Chondrocyte (in vitro differentiated cells): ENCODE results near the gene DBI. TPM values are rescaled to one million over a fixed set of nuclear protein-coding genes. Genes with fewer than 3 reads are reported as not detected.

ENCODE experiments used
- DNase-seq: peaks from one replicate; pipeline ENCODE4 v3.0.0; 2021; ENCODE audit warnings: mixed read lengths, low spot score
- H3K27ac Mint-ChIP-seq: one replicate; pipeline ENCODE4 v1.8.0; 2021; ENCODE audit warnings: mild to moderate bottlenecking, moderate library complexity, mixed read lengths; ENCODE audit not compliant: unreplicated experiment
- H3K27me3 Mint-ChIP-seq: 2 replicates; pipeline ENCODE4 v1.8.0; 2021; ENCODE audit warnings: low read depth, mixed read lengths
- H3K36me3 Mint-ChIP-seq: 2 replicates; pipeline ENCODE4 v1.8.0; 2021; ENCODE audit warnings: low read depth, mixed read lengths
- H3K4me1 Mint-ChIP-seq: 2 replicates; pipeline ENCODE4 v1.8.0; 2021; ENCODE audit warnings: low read depth, mild to moderate bottlenecking, mixed read lengths
- H3K4me3 Mint-ChIP-seq: one replicate; pipeline ENCODE4 v1.8.0; 2021; ENCODE audit warnings: mild to moderate bottlenecking, moderate library complexity, mixed read lengths; ENCODE audit not compliant: unreplicated experiment
- H3K9me3 Mint-ChIP-seq: 2 replicates; pipeline ENCODE4 v1.8.0; 2021; ENCODE audit warnings: low read depth, mixed read lengths
- total RNA-seq: library from RNA; stranded (reverse); gene quantifications from 3 replicates; pipeline ENCODE4 v1.2.1, GENCODE V29; 2021
- TF ChIP-seq, protein P1 (sequence below): fragments of 200-600 bp; sonication (generic); IDR thresholded peaks from 2 replicates; pipeline ENCODE4 v1.5.0; 2021; ENCODE audit warnings: antibody characterized with exemption, mild to moderate bottlenecking, moderate library complexity

Gene DBI
- total RNA-seq, 1 donor from 2014 or later: 72.9 TPM

DNA sequence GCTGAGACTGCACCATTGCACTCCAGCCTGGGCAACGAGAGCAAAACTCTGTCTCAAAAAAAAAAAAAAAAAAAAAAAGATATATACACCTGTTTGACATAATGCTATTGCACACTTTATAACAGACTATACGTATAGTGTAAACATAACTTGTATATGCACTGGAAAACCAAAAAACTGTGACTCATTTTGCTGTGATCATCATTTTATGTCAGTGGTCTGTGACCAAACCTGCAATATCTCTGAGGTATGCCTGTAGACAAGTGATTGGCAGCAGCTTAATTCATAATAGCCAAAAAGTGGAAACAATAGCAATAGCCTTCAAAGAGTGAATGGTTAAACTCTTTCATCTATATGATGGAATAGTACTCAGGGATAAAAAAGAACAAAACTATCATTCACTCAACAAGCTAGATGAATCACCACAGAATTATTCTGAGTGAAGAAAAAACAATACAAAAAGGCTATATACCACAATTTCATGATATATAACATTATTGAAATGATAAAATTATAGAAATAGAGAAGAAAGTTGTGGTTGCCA, 6.3 kb upstream of the DBI start:
- H3K36me3 Mint-ChIP-seq: no peaks in the 10 kb centered on the region
- TF ChIP-seq, protein P1, sequence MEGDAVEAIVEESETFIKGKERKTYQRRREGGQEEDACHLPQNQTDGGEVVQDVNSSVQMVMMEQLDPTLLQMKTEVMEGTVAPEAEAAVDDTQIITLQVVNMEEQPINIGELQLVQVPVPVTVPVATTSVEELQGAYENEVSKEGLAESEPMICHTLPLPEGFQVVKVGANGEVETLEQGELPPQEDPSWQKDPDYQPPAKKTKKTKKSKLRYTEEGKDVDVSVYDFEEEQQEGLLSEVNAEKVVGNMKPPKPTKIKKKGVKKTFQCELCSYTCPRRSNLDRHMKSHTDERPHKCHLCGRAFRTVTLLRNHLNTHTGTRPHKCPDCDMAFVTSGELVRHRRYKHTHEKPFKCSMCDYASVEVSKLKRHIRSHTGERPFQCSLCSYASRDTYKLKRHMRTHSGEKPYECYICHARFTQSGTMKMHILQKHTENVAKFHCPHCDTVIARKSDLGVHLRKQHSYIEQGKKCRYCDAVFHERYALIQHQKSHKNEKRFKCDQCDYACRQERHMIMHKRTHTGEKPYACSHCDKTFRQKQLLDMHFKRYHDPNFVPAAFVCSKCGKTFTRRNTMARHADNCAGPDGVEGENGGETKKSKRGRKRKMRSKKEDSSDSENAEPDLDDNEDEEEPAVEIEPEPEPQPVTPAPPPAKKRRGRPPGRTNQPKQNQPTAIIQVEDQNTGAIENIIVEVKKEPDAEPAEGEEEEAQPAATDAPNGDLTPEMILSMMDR: no peak
- DNase-seq: no peak
- H3K9me3 Mint-ChIP-seq: no peaks in the 10 kb centered on the region
- no peaks in the 10 kb centered on the region for H3K27me3 Mint-ChIP-seq
- H3K4me1 Mint-ChIP-seq: peaks cover 6% of the 10 kb centered on the region
- H3K4me3 Mint-ChIP-seq: no peak overlapping the region
- no peak overlapping the region for H3K27ac Mint-ChIP-seq

DNA sequence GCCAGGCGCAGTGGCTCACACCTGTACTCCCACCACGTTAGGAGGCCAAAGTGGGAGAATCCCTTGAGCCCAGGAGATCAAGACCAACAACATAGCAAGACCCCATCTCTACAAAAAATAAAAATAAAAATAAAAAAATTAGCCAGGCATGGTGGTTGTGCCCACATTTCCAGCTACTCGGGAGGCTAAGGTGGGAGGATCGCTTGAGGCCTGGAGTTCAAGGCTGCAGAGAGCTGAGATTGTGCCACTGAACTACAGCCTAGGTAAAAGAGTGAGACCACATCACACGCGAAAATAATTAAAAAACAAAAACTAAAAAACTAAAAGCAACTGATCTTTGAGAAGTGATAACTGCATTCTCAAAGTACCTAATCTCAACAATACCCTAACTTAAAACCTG, 2.0 kb upstream of the DBI start:
- Mint-ChIP-seq H3K4me1 (peaks cover 27% of the 10 kb centered on the region), H3K27me3 (no peaks in the 10 kb centered on the region), H3K36me3 (peaks cover 5% of the 10 kb centered on the region), H3K4me3 (peak overlapping the region; percentile 100), H3K9me3 (no peaks in the 10 kb centered on the region), H3K27ac (no peak overlapping the region)
- no peak for DNase-seq
- TF ChIP-seq, protein P1: no peak

DNA sequence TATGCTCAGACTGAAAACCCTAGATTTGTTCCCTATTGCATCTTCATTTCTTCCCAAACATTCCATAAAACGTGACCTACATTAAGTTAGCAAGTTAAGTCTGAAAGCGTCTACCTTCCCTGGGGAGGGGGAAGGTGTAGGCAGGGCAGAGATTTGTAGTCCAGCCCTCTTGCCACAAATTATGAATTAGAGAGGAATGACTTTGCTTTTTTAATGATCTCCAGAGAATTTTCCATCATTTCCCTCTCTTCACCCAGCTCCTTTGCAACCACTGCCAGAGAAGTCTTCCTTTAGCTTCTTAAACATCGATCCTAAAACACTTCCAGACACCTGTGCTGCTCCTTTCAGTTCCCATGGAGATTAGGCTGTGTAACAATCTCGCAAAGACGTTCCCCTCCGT, 1.3 kb upstream of the DBI start:
- Mint-ChIP-seq H3K27me3 (no peaks in the 10 kb centered on the region), H3K4me1 (peaks cover 27% of the 10 kb centered on the region), H3K9me3 (no peaks in the 10 kb centered on the region), H3K4me3 (peak overlapping the region; percentile 100), H3K36me3 (peaks cover 10% of the 10 kb centered on the region), H3K27ac (no peak overlapping the region)
- no peak for DNase-seq
- TF ChIP-seq, protein P1: no peak

DNA sequence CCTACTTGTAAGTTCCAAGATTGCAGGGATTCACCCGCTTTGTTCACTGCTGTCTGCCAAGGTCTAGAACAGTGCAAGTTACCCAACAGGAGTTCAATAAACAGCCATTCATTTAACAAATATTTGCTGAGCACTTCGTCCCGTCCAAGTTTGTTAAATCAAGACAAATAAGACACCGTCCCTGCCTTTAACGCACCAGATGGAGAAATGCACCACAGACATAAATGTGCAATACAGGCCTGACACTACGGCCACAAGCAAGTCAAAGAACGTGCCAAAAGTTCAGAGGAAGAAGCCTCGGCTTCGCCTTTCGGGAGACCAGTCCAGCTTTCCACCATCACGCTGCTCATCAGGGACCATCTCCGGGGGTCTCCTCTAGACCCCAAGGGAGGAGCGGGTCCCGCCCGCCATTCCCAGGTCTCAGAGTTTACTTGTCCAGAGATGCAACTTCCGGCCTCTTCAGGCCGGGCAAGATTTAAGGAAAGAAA, 572 bp upstream of the DBI start:
- peak overlapping the region; percentile 95 for H3K27ac Mint-ChIP-seq
- peaks cover 15% of the 10 kb centered on the region for H3K36me3 Mint-ChIP-seq
- H3K9me3 Mint-ChIP-seq: no peaks in the 10 kb centered on the region
- peak overlapping the region; percentile 100 for H3K4me3 Mint-ChIP-seq
- TF ChIP-seq, protein P1: no peak
- no peaks in the 10 kb centered on the region for H3K27me3 Mint-ChIP-seq
- no peak for DNase-seq
- H3K4me1 Mint-ChIP-seq: peaks cover 27% of the 10 kb centered on the region

DNA sequence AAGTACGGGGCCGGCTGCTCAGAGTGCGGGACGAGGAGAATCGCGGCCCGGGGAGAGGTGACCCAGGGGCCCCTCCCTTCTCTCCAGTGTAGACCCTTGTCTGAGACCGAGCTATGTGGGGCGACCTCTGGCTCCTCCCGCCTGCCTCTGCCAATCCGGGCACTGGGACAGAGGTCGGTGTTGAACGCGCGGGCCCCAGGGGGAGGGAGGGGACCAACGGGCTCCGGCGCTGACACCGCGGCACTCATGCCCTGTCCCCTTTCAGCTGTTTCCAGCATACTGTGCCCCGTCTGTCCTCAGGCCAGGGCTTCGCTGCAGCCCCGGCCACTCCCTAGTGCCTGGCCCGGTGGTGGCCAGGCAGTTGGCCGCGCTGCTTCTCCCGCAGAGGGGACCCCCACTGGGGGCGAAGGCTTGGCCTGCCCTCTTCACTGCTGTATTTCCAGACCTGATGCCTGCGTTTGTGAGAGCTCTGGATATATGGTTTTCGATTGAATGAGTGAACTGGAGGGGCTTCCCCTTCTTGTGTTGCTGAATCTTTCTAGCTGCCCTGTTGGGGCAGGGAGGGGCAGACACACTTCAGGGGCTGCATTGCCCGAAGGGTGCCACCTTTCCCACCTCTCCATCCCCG, 809 bp downstream of the DBI start:
- no peak for DNase-seq
- H3K4me3 Mint-ChIP-seq: peak overlapping the region; percentile 100
- H3K27me3 Mint-ChIP-seq: no peaks in the 10 kb centered on the region
- TF ChIP-seq, protein P1: no peak
- H3K9me3 Mint-ChIP-seq: no peaks in the 10 kb centered on the region
- H3K27ac Mint-ChIP-seq: peak overlapping the region; percentile 95
- peaks cover 27% of the 10 kb centered on the region for H3K4me1 Mint-ChIP-seq
- H3K36me3 Mint-ChIP-seq: peaks cover 26% of the 10 kb centered on the region
